Esophagus mucosa (tissue), 1 donor: ENCODE measurements around the gene PRKCE. TPM values are rescaled to one million over a fixed set of nuclear protein-coding genes. Genes with fewer than 3 reads are reported as not detected.

Source experiments
- total RNA-seq: library from RNA; stranded (reverse); gene quantifications from one replicate; pipeline ENCODE4 v1.2.4, GENCODE V29; 2023
- donor health status: DM: yes; HTN: yes; CAD: no.

The PRKCE gene
- total RNA-seq, 1 donor from 2014 or later: 13.1 TPM

Other genes with a start within 250 kb of the PRKCE start
- 9.2 TPM for gene SRBD1, start 40.4 kb upstream of the PRKCE start, total RNA-seq